Measurements from ENCODE around the gene CDKAL1. TPM values are rescaled to one million over a fixed set of nuclear protein-coding genes. Genes with fewer than 3 reads are reported as not detected.

The CDKAL1 gene
- total RNA-seq, 1 donor from 2014 or later, result 39.6 TPM

DNA sequence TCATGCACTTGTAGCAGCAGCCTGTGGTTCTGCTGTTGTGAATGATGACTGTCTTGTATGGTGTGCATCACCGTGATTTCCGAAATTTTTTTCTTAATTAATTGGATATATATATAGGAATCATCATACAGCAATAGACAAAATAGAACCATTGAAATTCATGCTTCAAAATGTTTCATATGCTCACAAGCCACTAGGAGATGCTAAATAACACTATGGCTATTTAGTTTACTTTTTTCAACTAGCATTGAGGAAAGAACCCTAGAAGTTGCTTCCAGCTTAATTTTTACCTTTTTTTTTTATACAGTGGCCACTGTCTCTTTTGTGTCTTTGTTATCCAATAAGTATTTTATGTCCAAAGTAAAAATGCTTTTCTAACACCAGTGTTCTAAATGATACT is 485.4 kb downstream of the CDKAL1 start:
- Mint-ChIP-seq H3K27ac (no peak overlapping the region), H3K27me3 (ENCODE audit: insufficient read depth, low read depth) (peaks cover 2% of the 10 kb centered on the region)
- no peaks in the 10 kb centered on the region for H3K79me2 ChIP-seq (ENCODE audit: low read depth)

DNA sequence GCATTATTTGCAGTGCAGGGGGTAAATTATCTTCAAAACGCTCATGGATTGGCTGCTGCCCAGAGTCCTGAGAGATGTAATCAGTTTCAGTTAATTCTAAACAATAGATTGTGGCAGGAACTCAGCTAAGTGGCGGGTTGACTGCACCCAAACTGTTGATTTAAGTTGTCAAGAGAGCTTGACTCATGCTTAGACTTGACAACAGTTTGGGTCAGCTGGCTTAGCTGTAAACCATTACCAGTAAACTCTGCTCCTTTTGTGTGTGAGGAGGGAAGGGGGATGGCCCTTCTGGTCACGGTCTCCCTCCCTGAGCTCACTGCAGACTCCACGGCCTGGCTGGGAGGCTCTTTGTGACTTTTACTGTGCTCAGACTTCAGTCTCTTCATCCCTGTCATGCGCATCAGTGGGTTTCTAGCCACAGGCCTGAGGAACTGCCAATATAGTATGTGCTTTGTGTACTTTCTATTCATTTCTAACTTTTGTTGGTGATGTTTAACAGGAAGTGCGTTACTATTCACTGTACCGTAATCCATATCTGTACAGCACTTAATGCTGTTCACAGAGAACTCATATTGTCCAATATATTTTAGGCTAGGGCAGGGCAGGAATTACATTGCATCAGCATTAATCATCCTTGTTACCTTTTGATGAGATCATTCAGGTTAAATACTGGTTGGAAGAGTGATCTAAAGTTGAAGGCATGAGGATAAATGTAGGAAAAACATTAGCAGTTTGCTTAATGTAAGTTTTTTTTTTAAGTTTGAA is 488.3 kb downstream of the CDKAL1 start:
- no peaks in the 10 kb centered on the region for H3K79me2 ChIP-seq (ENCODE audit: low read depth)
- H3K4me3 ChIP-seq, result no peak overlapping the region
- Mint-ChIP-seq H3K9me3 (peaks cover 1% of the 10 kb centered on the region), H3K36me3 (peaks cover 2% of the 10 kb centered on the region), H3K4me3 (no peak overlapping the region), H3K4me1 (peaks cover 8% of the 10 kb centered on the region), H3K27me3 (ENCODE audit: insufficient read depth, low read depth) (peaks cover 2% of the 10 kb centered on the region), H3K27ac (peak overlapping the region; percentile 35)
- no peaks in the 10 kb centered on the region for H3K9me3 ChIP-seq (ENCODE audit: low read depth)
- H4K20me1 ChIP-seq (ENCODE audit: low read depth), result no peaks in the 10 kb centered on the region
- H3K27ac ChIP-seq, result no peak overlapping the region
- no peak overlapping the region for H3K9ac ChIP-seq
- no peak for TF ChIP-seq EZH2phosphoT487 (IDR thresholded peaks at IDR 0.05)
- no peak for TF ChIP-seq EZH2 (IDR thresholded peaks at IDR 0.05)
- TF ChIP-seq, protein P1, sequence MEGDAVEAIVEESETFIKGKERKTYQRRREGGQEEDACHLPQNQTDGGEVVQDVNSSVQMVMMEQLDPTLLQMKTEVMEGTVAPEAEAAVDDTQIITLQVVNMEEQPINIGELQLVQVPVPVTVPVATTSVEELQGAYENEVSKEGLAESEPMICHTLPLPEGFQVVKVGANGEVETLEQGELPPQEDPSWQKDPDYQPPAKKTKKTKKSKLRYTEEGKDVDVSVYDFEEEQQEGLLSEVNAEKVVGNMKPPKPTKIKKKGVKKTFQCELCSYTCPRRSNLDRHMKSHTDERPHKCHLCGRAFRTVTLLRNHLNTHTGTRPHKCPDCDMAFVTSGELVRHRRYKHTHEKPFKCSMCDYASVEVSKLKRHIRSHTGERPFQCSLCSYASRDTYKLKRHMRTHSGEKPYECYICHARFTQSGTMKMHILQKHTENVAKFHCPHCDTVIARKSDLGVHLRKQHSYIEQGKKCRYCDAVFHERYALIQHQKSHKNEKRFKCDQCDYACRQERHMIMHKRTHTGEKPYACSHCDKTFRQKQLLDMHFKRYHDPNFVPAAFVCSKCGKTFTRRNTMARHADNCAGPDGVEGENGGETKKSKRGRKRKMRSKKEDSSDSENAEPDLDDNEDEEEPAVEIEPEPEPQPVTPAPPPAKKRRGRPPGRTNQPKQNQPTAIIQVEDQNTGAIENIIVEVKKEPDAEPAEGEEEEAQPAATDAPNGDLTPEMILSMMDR (IDR thresholded peaks at IDR 0.05), result no peak
- no peak overlapping the region for H3K4me2 ChIP-seq
- no peaks in the 10 kb centered on the region for H3K36me3 ChIP-seq
- no peaks in the 10 kb centered on the region for H3F3A ChIP-seq (ENCODE audit: low read depth)
- no peak overlapping the region for H2AFZ ChIP-seq (replicated peaks)
- H3K4me1 ChIP-seq, result peaks cover 11% of the 10 kb centered on the region
- H3K27me3 ChIP-seq, result no peaks in the 10 kb centered on the region
- peak; percentile 60 for DNase-seq (ENCODE audit: low spot score)

More for the DNA sequence above, 485.4 kb downstream of the CDKAL1 start:
- H3K4me1 ChIP-seq, result peaks cover 11% of the 10 kb centered on the region
- no peak overlapping the region for H3K9ac ChIP-seq
- Mint-ChIP-seq H3K4me1 (peaks cover 8% of the 10 kb centered on the region), H3K9me3 (no peaks in the 10 kb centered on the region), H3K4me3 (no peak overlapping the region), H3K36me3 (no peaks in the 10 kb centered on the region)
- H3F3A ChIP-seq (ENCODE audit: low read depth), result no peaks in the 10 kb centered on the region
- TF ChIP-seq, protein P1 (IDR thresholded peaks at IDR 0.05), result no peak
- TF ChIP-seq EZH2 (IDR thresholded peaks at IDR 0.05), result no peak
- no peak for TF ChIP-seq EZH2phosphoT487 (IDR thresholded peaks at IDR 0.05)
- no peak overlapping the region for H3K4me3 ChIP-seq
- H3K27me3 ChIP-seq, result no peaks in the 10 kb centered on the region
- no peaks in the 10 kb centered on the region for H3K36me3 ChIP-seq
- H2AFZ ChIP-seq (replicated peaks), result no peak overlapping the region
- no peaks in the 10 kb centered on the region for H3K9me3 ChIP-seq (ENCODE audit: low read depth)
- no peak for DNase-seq (ENCODE audit: low spot score)
- H4K20me1 ChIP-seq (ENCODE audit: low read depth), result no peaks in the 10 kb centered on the region
- H3K27ac ChIP-seq, result no peak overlapping the region
- no peak overlapping the region for H3K4me2 ChIP-seq

DNA sequence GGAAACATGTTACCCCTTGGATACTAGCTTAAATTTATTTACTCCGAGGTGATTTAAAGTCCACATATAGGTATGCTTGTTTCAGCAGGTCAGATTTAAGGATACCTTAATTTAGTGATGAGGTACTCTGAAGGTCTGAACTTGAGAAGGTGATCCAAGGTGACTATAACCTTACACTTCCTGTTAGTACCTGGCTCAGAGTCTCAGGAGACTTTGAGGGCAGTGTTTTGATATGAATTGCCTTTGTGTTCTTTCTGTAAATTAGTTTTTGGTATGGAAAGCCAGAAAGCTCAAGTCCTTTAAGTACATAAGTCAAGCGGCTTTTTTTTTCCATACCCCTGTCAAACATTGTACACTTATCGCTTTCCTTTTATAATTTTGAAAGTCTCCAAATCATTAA is 489.0 kb downstream of the CDKAL1 start:
- Histone ChIP-seq H4K20me1 (ENCODE audit: low read depth) (no peaks in the 10 kb centered on the region), H3K9ac (no peak overlapping the region), H2AFZ (replicated peaks) (no peak overlapping the region), H3K79me2 (ENCODE audit: low read depth) (no peaks in the 10 kb centered on the region), H3K36me3 (no peaks in the 10 kb centered on the region), H3K9me3 (ENCODE audit: low read depth) (no peaks in the 10 kb centered on the region), H3F3A (ENCODE audit: low read depth) (no peaks in the 10 kb centered on the region), H3K27me3 (no peaks in the 10 kb centered on the region), H3K4me2 (no peak overlapping the region), H3K4me1 (peaks cover 11% of the 10 kb centered on the region), H3K4me3 (no peak overlapping the region), H3K27ac (no peak overlapping the region)
- H3K36me3 Mint-ChIP-seq, result peaks cover 4% of the 10 kb centered on the region
- H3K9me3 Mint-ChIP-seq, result peaks cover 4% of the 10 kb centered on the region
- no peak overlapping the region for H3K27ac Mint-ChIP-seq
- TF ChIP-seq EZH2 (IDR thresholded peaks at IDR 0.05), result no peak
- H3K27me3 Mint-ChIP-seq (ENCODE audit: insufficient read depth, low read depth), result peaks cover 2% of the 10 kb centered on the region
- DNase-seq (ENCODE audit: low spot score), result no peak
- H3K4me3 Mint-ChIP-seq, result no peak overlapping the region
- H3K4me1 Mint-ChIP-seq, result peaks cover 8% of the 10 kb centered on the region

DNA sequence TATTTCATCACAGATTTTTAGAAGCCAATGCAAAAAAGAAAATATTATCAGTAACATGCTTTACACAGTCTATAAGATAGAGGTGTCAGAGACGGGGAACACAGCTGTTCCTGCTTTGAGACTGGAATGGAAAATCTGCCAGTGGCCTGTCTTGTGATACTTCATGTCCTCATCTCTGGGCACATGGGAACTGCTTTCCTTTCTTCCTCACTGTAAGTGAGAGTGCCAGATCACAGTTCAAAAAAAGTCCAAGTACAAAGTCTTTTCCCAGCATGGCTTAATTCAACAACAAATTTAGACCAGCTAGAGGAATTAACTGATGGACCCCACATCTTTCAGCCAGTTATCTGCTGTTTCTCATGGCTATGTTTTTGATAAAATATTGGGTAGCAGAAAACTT is 490.4 kb downstream of the CDKAL1 start:
- peaks cover 11% of the 10 kb centered on the region for H3K4me1 ChIP-seq
- no peaks in the 10 kb centered on the region for H4K20me1 ChIP-seq (ENCODE audit: low read depth)
- no peak overlapping the region for H3K4me2 ChIP-seq
- Mint-ChIP-seq H3K4me1 (peaks cover 8% of the 10 kb centered on the region), H3K4me3 (no peak overlapping the region), H3K27ac (no peak overlapping the region), H3K27me3 (ENCODE audit: insufficient read depth, low read depth) (peaks cover 2% of the 10 kb centered on the region), H3K36me3 (peaks cover 4% of the 10 kb centered on the region), H3K9me3 (peaks cover 4% of the 10 kb centered on the region)
- no peaks in the 10 kb centered on the region for H3K27me3 ChIP-seq
- no peaks in the 10 kb centered on the region for H3K9me3 ChIP-seq (ENCODE audit: low read depth)
- no peak for TF ChIP-seq EZH2 (IDR thresholded peaks at IDR 0.05)
- TF ChIP-seq EZH2phosphoT487 (IDR thresholded peaks at IDR 0.05), result no peak
- TF ChIP-seq, protein P1 (IDR thresholded peaks at IDR 0.05), result no peak
- H2AFZ ChIP-seq (replicated peaks), result no peak overlapping the region
- no peak overlapping the region for H3K27ac ChIP-seq
- no peaks in the 10 kb centered on the region for H3F3A ChIP-seq (ENCODE audit: low read depth)
- H3K9ac ChIP-seq, result no peak overlapping the region
- H3K79me2 ChIP-seq (ENCODE audit: low read depth), result no peaks in the 10 kb centered on the region
- no peak overlapping the region for H3K4me3 ChIP-seq
- no peaks in the 10 kb centered on the region for H3K36me3 ChIP-seq
- no peak for DNase-seq (ENCODE audit: low spot score)

Measured in neural progenitor cell (in vitro differentiated cells).